Astrocyte of the spinal cord (primary cell): ENCODE data around the gene GIMAP1.

Experiments
- DNase-seq: peaks from one replicate; pipeline ENCODE4 v3.0.0; 2011; ENCODE audit warnings: low read depth, low spot score
- H3K4me3 ChIP-seq: 2 replicates; pipeline ENCODE4 v1.5.1; 2011; ENCODE audit warnings: low read depth, mild to moderate bottlenecking, low read length, moderate library complexity
- in situ Hi-C: cut with HindIII; loops from 2 replicates; pipeline ENCODE4 v1.10.0; 2017; ENCODE audit warnings: low sequenced_read_pairs
- TF ChIP-seq, protein P1 (sequence below): IDR thresholded peaks from 2 replicates; pipeline ENCODE4 v1.5.1; 2012; ENCODE audit warnings: low read depth, mild to moderate bottlenecking, low read length, inconsistent platforms

Gene GIMAP1

DNA sequence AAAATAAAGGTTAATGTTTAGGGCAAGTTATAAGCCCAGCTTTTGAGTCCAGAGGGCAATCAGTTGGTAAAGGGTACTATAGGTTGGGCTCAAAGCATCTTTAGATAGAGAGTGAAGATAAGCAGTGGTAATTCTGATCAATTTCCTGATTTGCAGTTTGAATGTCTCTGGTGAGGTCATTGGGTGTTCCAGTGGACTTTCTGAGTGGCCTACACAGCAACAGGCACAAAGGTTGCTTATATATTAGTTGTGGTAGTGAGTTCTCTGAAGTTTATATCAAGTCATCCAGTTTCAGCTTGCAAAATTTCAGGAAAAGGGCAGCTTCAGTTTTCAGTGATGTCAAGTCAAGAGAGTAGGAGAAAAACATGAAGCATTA, 49.9 kb downstream of the GIMAP1 start:
- no peak overlapping the region for H3K4me3 ChIP-seq
- in situ Hi-C loops = no loop called here
- TF ChIP-seq, protein P1, sequence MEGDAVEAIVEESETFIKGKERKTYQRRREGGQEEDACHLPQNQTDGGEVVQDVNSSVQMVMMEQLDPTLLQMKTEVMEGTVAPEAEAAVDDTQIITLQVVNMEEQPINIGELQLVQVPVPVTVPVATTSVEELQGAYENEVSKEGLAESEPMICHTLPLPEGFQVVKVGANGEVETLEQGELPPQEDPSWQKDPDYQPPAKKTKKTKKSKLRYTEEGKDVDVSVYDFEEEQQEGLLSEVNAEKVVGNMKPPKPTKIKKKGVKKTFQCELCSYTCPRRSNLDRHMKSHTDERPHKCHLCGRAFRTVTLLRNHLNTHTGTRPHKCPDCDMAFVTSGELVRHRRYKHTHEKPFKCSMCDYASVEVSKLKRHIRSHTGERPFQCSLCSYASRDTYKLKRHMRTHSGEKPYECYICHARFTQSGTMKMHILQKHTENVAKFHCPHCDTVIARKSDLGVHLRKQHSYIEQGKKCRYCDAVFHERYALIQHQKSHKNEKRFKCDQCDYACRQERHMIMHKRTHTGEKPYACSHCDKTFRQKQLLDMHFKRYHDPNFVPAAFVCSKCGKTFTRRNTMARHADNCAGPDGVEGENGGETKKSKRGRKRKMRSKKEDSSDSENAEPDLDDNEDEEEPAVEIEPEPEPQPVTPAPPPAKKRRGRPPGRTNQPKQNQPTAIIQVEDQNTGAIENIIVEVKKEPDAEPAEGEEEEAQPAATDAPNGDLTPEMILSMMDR = no peak
- DNase-seq = no peak

DNA sequence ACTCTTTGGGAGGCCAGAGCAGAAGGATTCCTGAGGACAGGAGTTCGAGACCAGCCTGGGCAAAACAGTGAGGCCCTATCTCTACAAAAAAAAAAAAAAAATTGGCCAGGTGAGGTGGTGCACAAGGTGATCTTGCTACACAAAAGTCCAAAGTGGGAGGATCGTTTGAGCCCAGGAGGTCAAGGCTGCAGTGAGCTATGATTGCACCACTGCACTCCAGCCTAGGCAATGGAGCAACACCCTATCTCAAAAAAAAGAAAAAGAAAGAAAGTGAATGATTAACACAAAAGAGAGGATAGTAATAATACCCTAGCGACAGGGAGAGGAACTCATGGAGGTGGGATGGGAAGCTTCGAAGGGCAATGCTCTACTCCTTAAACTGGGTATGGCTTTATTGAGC, 53.4 kb downstream of the GIMAP1 start:
- TF ChIP-seq, protein P1 = no peak
- in situ Hi-C loops = no loop called here
- no peak overlapping the region for H3K4me3 ChIP-seq
- DNase-seq = no peak
